AG04449 (cell line): ENCODE results near the gene TMF1.

ENCODE experiments used
- CTCF ChIA-PET: fragments of 350-600 bp; formaldehyde crosslinking; extraction: SDS; loops from one replicate; lab custom pipeline; 2021; ENCODE audit warnings: antibody characterized with exemption; lab: Yijun Ruan, JAX
- POLR2A ChIA-PET: fragments of 400-600, 350-600 bp; formaldehyde crosslinking; extraction: SDS; loops from one replicate; lab custom pipeline; 2020; ENCODE audit warnings: antibody characterized with exemption, inconsistent platforms; lab: Yijun Ruan, JAX
- DNase-seq: peaks from one replicate; pipeline ENCODE4 v3.0.0-alpha.2; 2010; ENCODE audit warnings: low read depth, low spot score
- H3K4me3 ChIP-seq: 2 replicates; pipeline ENCODE4 v1.5.1; 2011; ENCODE audit warnings: low read depth, mild to moderate bottlenecking, control low read depth, low read length
- TF ChIP-seq, protein P1 (sequence below): IDR thresholded peaks from one replicate; pipeline ENCODE4 v1.5.1; 2011; ENCODE audit warnings: mild to moderate bottlenecking, moderate library complexity, low read length, control low read depth, inconsistent platforms; ENCODE audit not compliant: insufficient read depth; ENCODE audit errors: missing control alignments

TMF1 gene

DNA sequence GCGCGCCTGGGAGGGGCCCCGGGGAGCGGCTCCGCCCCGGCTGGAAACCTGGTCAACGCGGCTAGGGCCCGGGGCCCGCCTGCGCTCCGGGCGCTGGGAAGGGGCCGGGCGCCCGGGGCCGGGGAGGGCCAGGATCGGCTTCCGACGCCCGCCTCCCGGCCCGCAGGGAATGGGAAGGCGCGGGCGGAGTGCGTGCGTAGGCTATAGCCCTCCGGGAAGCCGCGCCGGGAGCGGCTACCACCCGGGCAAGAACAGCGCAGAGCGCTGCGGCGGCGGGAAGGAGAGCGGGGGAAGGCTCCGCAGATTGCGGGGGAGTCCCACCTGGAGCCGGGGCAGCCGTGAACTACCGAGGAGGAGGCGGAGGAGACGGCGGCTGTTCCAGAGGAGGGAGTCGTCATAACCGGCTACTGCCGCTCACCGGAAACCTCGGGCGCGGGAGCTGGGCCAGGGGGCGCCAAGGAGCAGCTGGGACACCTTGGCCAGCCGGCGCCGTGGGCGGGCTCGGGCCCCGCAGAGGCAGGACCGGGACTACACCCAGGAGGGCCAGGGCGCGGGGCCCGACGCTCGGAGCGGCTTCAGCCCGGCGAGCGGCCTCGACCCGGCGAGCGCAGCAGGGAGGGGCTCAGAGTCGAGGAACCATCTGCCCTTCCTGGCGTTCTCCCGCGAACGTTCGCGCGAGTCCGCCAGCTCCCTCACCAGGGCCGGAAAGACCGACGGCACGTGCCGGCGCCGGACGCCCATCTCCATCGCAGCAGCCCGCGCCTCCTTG is 38.7 kb downstream of the TMF1 start, which contains the start of gene EOGT:
Gene EOGT, minus strand, starts transcription at position 432 of the 769 bp plus-strand sequence. CDS start 3,838 bp downstream, outside the sequence.
- CTCF ChIA-PET: interaction anchor here (0.6 to 4.6 kb wide), 9 partner anchors 8 to 107 kb away, joined by 3 to 24 read pairs (median 4); no protein-coding TSS in a partner anchor
- peak within 1 kb of the TSS; percentile 72 for H3K4me3 ChIP-seq
- peak; percentile 24 for DNase-seq
- TF ChIP-seq, protein P1, sequence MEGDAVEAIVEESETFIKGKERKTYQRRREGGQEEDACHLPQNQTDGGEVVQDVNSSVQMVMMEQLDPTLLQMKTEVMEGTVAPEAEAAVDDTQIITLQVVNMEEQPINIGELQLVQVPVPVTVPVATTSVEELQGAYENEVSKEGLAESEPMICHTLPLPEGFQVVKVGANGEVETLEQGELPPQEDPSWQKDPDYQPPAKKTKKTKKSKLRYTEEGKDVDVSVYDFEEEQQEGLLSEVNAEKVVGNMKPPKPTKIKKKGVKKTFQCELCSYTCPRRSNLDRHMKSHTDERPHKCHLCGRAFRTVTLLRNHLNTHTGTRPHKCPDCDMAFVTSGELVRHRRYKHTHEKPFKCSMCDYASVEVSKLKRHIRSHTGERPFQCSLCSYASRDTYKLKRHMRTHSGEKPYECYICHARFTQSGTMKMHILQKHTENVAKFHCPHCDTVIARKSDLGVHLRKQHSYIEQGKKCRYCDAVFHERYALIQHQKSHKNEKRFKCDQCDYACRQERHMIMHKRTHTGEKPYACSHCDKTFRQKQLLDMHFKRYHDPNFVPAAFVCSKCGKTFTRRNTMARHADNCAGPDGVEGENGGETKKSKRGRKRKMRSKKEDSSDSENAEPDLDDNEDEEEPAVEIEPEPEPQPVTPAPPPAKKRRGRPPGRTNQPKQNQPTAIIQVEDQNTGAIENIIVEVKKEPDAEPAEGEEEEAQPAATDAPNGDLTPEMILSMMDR: peak; percentile 89
- POLR2A ChIA-PET: interaction anchor here (0.8 to 1.7 kb wide), 5 partner anchors 18 to 73 kb away, joined by 3 to 4 read pairs (median 3); no protein-coding TSS in a partner anchor

DNA sequence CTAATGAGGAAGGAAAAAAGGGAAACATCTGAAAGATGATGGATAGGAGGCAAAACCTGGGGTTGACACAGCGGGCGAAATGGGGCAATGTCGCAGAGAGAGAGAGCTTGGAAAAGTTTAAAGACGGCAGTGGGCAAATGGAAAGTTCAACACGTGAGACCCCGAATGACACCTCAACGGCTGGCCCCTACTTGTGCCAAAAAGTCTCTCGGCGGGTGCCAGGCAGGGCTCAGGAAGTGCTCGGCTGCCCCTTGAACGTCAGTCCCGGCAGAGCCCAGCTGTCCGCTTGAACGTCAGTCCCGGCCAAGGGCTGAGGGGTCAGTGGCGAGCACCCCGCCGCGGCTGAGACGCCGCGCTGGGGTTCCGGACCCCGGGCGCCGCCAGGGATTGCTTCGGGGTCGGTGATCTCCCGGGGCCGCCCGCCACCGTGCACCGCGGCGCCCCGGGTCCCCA is 39.3 kb downstream of the TMF1 start:
- TF ChIP-seq, protein P1: peak; percentile 19
- DNase-seq: no peak
- peak overlapping the region; percentile 72 for H3K4me3 ChIP-seq
- CTCF ChIA-PET: interaction anchor here (1.0 to 4.6 kb wide), 7 partner anchors 7 to 62 kb away, joined by 3 to 24 read pairs (median 4); no protein-coding TSS in a partner anchor
- POLR2A ChIA-PET: interaction anchor here (1.0 to 1.7 kb wide), 3 partner anchors 19 to 73 kb away, joined by 3 to 4 read pairs (median 4); no protein-coding TSS in a partner anchor

DNA sequence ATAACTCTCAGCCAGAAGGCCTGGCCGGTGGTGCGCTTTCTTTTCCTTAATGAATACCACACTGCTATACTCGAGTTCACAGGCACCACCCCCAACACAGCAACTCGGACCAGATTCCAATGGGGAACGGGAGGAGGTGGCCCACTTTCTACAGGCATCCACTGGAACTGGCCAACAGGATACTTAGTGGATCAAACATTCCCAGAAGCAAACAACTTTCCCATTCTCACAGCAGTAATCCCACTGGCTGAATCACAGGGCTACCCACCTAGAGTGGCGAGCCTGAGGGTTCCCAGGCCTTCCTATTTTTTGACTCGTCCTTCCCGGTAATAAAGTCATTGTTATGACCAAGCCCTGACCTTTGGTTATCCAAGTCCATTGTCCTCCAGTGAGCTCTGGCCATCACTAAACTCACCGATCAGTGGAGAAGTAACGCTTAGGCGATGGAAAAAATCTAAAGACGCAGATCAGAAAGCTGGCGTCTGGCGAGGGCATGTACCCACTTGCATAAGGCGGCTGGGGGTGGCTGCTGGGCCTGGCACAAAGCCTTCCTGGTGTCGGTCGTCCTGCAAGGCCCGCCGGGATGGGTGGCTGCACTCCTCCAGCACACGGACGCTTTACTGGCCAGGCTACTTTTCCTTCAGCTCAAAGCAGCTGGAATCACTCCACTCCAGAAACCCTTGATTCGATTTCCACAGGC is 39.9 kb downstream of the TMF1 start:
- H3K4me3 ChIP-seq: peak overlapping the region; percentile 72
- TF ChIP-seq, protein P1: no peak
- POLR2A ChIA-PET: interaction anchor here (1.7 kb wide), 1 partner anchor 72 kb away, joined by 4 read pairs; no protein-coding TSS in a partner anchor
- DNase-seq: no peak
- CTCF ChIA-PET: interaction anchor here (1.4 to 4.6 kb wide), 4 partner anchors 9 to 63 kb away, joined by 3 to 24 read pairs (median 4); no protein-coding TSS in a partner anchor

- TF ChIP-seq, protein P1: no peak
- no peak for DNase-seq
- no peak overlapping the region for H3K4me3 ChIP-seq
- ChIA-PET CTCF (interaction anchor here (0.8 to 4.6 kb wide), 3 partner anchors 9 to 15 kb away, joined by 3 to 24 read pairs (median 5); no protein-coding TSS in a partner anchor), POLR2A (interaction anchor here (1.7 kb wide), 1 partner anchor 73 kb away, joined by 4 read pairs; no protein-coding TSS in a partner anchor)
Measured at GRCh38 chr3:69011096-69011730, 40.9 kb downstream of the TMF1 start.

GRCh38 chr3:69009559-69010410 is 42.3 kb downstream of the TMF1 start:
- CTCF ChIA-PET: interaction anchor here (1.0 to 4.6 kb wide), 2 partner anchors 11 to 17 kb away, joined by 3 to 24 read pairs; no protein-coding TSS in a partner anchor
- TF ChIP-seq, protein P1: no peak
- DNase-seq: peak; percentile 74
- H3K4me3 ChIP-seq: no peak overlapping the region
- POLR2A ChIA-PET: no interaction called here
